Ascending aorta (tissue), 2 donors: ENCODE results near the gene TMEM86B. TPM values are rescaled to one million over a fixed set of nuclear protein-coding genes. Genes with fewer than 3 reads are reported as not detected.
A peak's percentile ranks its signal among the peaks of the same experiment; 100 is the strongest.

Experiments
- DNase-seq, 2 donors: peaks; one replicate each; pipeline ENCODE4 v3.0.0-alpha.2; 2019; ENCODE audit warnings: low spot score in 2 of 2
- H3K27ac ChIP-seq, 2 donors: fragments of 200-600 bp; sonication (generic); one replicate each; pipeline ENCODE4 v1.5.1; 2016 to 2017; ENCODE audit warnings: mild to moderate bottlenecking in 1 of 2
- H3K27me3 ChIP-seq: fragments of 200-600 bp; sonication (generic); one replicate; pipeline ENCODE4 v1.5.1; 2017
- H3K36me3 ChIP-seq, 2 donors: fragments of 200-600 bp; sonication (generic); one replicate each; pipeline ENCODE4 v1.5.1; 2016
- H3K4me1 ChIP-seq, 2 donors: fragments of 200-600 bp; sonication (generic); one replicate each; pipeline ENCODE4 v1.5.1; 2016 to 2017; ENCODE audit warnings: mild to moderate bottlenecking in 1 of 2
- H3K4me3 ChIP-seq, 2 donors: fragments of 200-600 bp; sonication (generic); one replicate each; pipeline ENCODE4 v1.5.1; 2016 to 2017; ENCODE audit warnings: mild to moderate bottlenecking in 1 of 2
- H3K9me3 ChIP-seq, 2 donors: fragments of 200-600 bp; sonication (generic); one replicate each; pipeline ENCODE4 v1.5.1; 2016
- CTCF ChIP-seq, 3 experiments: fragments of 200-600 bp in 2 of 3; fragments of 450-650 bp in 1 of 3; sonication (generic) in 2 of 3; IDR thresholded peaks; one replicate each; pipeline ENCODE4 v1.5.1; 2016 to 2019; ENCODE audit warnings: antibody characterized with exemption in 3 of 3, mild to moderate bottlenecking in 1 of 3, moderate library complexity in 1 of 3
- intact Hi-C: fragments of 100-400 bp; cut with DNase I; formaldehyde crosslinking; loops from one replicate; pipeline ENCODE4 v1.15.1; 2023
- total RNA-seq: library from RNA; depleted of rRNA; stranded (reverse); fragments of >200 nt; gene quantifications from one replicate; pipeline ENCODE4 v1.1.0, GENCODE V29; 2016

The TMEM86B gene
- total RNA-seq, 1 donor from 2014 or later, result not detected

GRCh38 chr19:55256562-55257460, 28.2 kb upstream of the TMEM86B start:
- Histone ChIP-seq H3K27ac (no peak overlapping the region), H3K4me3 (peak overlapping the region; percentile 85 to 87), H3K36me3 (no peaks in the 10 kb centered on the region), H3K9me3 (no peaks in the 10 kb centered on the region), H3K4me1 (peaks cover 8 to 24% of the 10 kb centered on the region in 2 donors), H3K27me3 (no peaks in the 10 kb centered on the region)
- DNase-seq, result no peak
- TF ChIP-seq CTCF (IDR thresholded peaks at IDR 0.05), result no peak
- intact Hi-C loops, result loop anchor here (10.0 kb wide), 1 partner anchor 792 kb away; the partner anchor contains the start of gene LENG9

- DNase-seq, result no peak
- TF ChIP-seq CTCF (IDR thresholded peaks at IDR 0.05), result no peak
- intact Hi-C loops, result loop anchor here (10.0 kb wide), 1 partner anchor 791 kb away; the partner anchor contains the start of gene LENG9
- peak overlapping the region in 1 of 2 donors; percentile 24 for H3K4me3 ChIP-seq
- H3K4me1 ChIP-seq, result peaks cover 8 to 24% of the 10 kb centered on the region in 2 donors
- H3K27ac ChIP-seq, result peak overlapping the region in 1 of 2 donors; percentile 26
- H3K36me3 ChIP-seq, result no peaks in the 10 kb centered on the region
- H3K27me3 ChIP-seq, result no peaks in the 10 kb centered on the region
- H3K9me3 ChIP-seq, result no peaks in the 10 kb centered on the region
Observed at GRCh38 chr19:55255618-55256423, 27.3 kb upstream of the TMEM86B start.

- DNase-seq, result no peak
- Histone ChIP-seq H3K9me3 (no peaks in the 10 kb centered on the region), H3K4me1 (peaks cover 4 to 19% of the 10 kb centered on the region in 2 donors), H3K27ac (peak overlapping the region in 1 of 2 donors; percentile 26), H3K4me3 (peak overlapping the region; percentile 12 to 24), H3K27me3 (no peaks in the 10 kb centered on the region), H3K36me3 (no peaks in the 10 kb centered on the region)
- intact Hi-C loops, result loop anchor here (10.0 kb wide), 1 partner anchor 790 kb away; the partner anchor contains the start of gene LENG9
- TF ChIP-seq CTCF (IDR thresholded peaks at IDR 0.05), result no peak
Observed at GRCh38 chr19:55254625-55254977, 26.0 kb upstream of the TMEM86B start.

GRCh38 chr19:55253842-55254624, 25.5 kb upstream of the TMEM86B start:
- Histone ChIP-seq H3K9me3 (no peaks in the 10 kb centered on the region), H3K27ac (peak overlapping the region in 1 of 2 donors; percentile 26), H3K4me1 (peaks cover 3 to 16% of the 10 kb centered on the region in 2 donors), H3K27me3 (no peaks in the 10 kb centered on the region), H3K36me3 (no peaks in the 10 kb centered on the region), H3K4me3 (peak overlapping the region; percentile 12 to 24)
- intact Hi-C loops, result loop anchor here (10.0 kb wide), 1 partner anchor 789 kb away; the partner anchor contains the start of gene LENG9
- no peak for TF ChIP-seq CTCF (IDR thresholded peaks at IDR 0.05)
- DNase-seq, result no peak
